ENCODE measurements around the gene GPX1.

GRCh38 chr3:49349348-49350114 lies 8.6 kb downstream of the GPX1 start:
- no peak for TF ChIP-seq POLR2AphosphoS5 (IDR thresholded peaks at IDR 0.05; ENCODE audit: low read depth, low read length)
- TF ChIP-seq TAF1 (IDR thresholded peaks at IDR 0.05; ENCODE audit: borderline replicate concordance, insufficient read depth, low read length) = no peak

Measured in PFSK-1 (cell line).